HG03432 (cell line): ENCODE results near the gene GTF3C4.

Source experiments
- ATAC-seq: cut with Tn5 transposase; IDR thresholded peaks from one replicate; pipeline ENCODE4 v1.9.1; 2021; ENCODE audit warnings: mild to moderate bottlenecking, moderate library complexity; ENCODE audit not compliant: unreplicated experiment

GTF3C4 gene

DNA sequence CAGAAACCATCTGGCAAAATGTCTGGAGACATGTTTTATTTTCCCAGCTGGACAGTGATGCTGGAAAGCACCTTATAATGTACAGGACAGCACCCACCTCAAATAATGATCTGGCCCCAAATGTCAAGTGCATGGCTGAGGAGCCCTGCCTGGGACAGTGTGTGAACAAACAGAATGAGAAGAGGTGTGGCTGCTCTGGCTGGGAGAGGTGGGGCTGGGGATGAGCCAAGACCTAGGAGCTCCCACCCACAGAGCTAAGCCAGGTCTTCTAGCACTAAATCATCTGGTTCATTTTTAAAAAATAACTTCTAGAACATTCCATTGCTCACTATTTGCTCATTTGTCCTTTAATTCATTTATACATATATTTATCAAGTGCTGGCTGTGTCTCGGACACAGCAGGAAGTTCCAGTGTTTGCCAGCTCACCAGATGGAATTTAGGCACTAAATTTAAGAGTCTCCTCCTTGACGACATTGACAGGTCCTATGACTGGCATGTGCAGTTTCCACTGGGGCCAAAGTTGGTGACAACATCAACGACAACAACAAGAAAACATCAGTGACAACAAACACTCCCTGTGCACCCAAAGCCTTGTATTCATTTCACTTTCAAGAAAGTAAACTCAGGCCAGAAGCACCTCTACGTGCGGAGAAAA lies 59.1 kb downstream of the GTF3C4 start:
- ATAC-seq: no peak

DNA sequence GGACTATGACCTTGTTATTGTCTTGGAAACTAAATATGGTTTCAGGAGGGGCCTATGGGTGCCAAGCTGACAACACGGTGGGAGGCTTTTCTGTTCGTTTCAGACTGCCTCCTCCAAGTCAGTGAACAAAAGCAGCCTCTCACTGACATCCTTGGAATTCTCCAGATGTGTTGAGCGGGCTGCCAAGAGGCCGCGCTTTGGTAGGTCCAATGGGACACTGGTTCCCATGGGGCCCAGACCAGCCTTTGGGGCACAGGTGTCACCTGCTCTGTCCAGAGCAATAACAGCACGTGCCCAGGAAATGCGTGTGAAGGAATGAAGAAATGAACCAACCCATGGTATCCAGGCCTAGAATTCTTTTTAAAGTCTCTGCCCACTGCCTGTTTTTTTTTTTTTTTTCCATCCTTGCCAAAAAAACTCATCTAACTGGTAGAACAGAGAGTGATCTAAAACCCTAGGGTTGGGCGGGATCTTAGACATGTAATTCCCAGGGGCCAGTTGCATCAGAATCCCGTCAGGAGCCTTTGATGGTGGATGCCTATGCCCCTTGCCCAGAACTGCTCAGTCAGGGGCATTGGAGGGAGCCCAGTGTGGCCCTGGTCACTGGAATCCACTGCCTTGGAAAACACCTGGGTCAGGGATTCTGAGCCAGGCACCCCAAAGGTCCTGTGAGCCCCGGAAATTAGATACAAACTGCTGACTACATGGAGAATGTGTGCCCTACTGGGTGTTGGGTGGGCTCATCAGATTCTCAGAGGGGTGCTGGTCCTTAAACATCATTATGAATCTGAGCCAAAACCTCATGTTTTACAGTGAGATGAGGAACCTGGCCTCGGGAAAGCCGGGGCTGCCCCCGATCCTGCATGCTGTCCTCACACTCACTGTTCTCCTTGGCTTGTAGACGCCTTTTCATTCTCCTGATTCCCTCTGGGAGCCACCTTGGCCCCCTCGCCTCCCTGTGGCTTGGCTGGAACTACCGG lies 60.1 kb downstream of the GTF3C4 start:
- no peak for ATAC-seq

DNA sequence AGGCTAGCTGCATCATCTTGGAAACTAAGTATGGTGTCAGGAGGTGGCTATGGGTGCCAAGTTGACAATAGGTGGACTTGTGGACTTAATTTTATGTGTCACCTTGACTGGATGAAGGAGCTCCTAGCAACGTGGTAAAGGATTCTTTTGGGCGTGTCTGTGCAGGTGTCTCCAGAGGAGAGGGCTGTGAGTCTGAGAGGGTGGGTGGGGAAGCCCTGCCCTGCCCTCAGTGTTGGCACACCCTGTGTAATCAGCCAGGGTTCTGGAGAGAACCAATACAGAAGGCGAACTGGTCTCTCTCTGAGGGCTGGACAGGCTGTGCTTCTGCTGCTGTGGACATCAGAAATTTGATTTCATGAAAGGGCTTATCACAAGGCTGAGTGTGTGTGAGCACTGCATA lies 61.0 kb downstream of the GTF3C4 start:
- no peak for ATAC-seq

DNA sequence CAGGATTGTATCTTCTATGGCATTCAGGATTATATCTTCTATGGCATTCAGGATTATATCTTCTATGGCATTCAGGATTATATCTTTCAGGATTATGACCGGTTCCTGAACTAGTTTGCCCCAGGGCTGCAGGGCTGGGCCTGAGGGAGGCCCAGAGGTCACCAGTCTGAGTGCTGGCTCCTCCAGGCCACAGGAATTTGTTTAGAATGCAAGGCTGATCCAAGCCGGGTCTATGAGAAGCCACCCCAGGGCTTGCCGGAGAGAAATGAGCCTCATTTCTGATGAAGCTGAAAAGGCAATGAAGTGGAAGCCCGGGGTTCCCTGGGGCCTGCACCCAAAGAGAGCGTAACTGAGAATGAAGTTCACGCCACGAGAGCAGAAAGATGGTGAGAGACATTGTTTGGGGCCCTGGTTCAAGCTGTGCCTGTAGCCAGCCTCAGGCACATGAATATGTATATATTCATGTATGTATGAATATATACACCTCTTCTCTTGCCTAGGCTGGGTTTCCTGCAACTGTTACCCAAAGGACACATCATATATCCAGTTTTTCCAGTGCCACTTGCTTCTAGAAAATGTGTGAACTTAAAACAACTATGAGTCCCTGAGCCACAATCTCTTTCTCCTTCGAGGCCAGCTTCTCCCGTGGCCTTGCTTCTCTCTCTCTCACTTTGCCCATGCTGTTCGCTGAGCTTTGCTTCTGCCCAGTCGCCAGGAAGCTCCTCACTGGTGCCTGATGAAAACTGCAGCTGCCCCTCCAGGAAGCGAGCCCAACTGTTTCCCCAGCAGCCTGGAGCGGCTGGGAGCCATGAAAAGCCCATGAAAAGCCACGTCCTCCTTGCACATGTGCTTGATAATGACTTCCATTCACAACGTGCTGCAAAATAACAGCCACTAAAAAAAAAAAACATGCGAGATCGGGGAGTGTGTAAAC lies 62.3 kb downstream of the GTF3C4 start:
- ATAC-seq: no peak

DNA sequence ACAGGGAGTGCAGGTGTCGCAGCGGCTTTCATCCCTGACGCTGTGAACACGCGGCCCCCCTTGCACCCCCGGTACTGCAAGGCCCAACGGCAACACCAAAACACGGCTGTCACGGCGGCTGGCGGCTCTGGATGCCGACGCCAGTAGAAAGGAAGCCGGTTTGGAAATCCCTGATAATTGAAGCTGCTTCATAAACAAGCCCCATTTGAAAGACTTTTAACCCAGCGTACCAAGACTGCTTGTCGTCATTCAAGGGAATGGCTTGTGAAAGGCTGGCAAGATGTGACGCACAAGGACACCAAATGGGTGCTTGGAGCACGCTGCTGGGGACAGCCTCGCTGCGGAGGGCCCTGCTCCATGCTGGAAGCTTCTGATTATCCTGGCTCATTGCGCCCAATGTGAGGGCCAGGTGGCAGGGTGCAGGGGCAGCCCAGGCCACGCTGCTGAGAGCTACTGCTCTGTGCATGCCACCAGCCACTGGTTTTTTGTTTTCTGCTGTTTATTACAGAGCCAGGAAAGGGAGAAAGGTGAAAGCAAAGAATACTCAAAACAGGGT lies 63.1 kb downstream of the GTF3C4 start:
- no peak for ATAC-seq

DNA sequence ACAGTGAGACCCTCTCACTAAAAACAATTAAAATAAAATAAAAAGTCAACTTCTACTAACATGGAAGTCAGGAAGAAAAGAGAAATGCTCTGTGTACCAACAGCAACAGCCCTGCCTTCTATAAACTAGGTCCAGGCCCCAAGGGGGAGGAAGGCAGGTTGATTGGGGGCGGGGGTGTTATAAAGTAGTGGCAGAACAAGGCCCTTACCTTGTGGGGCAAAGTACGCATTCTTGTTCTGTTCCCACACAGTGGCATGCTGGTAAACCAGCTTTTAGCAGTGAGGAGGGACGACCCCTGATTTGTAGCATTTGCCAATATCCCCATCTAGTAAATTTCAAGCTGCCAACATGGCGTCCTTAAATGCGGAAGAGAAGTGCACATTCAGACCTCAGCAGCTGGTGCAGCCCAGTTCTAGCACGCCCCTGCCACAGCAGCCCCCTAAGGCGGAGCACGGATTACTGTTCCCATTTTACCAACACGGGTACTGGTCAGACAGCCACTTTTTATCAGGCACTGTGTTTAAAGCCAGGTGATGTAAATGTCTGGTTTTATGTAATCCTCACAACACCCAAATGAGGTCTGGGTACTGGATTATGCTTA lies 69.5 kb downstream of the GTF3C4 start:
- no peak for ATAC-seq

DNA sequence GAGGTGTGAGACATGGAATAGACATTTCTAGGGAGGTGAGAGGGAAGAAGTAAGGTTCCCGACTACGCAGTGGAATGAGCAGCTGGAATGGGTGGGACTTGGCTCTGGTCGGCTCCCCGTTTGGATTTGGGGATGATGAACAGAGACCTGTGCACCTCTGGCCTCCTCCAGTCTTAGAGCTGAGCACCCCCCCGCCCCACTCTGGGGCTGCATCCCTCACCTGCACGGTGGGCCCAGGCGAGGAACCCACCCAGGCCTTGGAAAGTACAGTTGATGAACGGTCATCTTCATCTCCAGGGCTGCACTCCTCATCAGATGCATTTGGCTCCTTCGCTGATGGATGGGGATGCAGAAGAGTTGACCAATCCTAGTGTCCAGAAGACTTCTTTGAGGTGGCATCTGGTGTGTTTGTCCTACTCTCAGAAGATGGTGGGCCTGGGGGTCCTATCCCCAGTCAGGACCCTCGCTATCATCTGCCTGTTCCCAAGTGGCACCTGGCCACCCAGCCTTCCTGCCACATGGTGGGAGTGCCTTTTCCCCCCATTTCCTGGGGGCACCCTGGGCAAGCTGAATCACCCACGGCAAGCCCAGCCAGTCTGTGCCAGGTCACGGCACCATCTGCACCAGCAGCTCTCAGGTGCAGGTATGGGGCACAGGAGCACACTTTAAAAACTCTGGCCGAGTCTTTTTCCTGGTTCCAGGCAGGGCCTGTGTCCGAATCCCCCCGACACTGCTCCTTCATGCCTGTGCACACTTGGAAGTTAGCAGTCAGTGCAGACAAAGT lies 70.5 kb downstream of the GTF3C4 start:
- no peak for ATAC-seq

DNA sequence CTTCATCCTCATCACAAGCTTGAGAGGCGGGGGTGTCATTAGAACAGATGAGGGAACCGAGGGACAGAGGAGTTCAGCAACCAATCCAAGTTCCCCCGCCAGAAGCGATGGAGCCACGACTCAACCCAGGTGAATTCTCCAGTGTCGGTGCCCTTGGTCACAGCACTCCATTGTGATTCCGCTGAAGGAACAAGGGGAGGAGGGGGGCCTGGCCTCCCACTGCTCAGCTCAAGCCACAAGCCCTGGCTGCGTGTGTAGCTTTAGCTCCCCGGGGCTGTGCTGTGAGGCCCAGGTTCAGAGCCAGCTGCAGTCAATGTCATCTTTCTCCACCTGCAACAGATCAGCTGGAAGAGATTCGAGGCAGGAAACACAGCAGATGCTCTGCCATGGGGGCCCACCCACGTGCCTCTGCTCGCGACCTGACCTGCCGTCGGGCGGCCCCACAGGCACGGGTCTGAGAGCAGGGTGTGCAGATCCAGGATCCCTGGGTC lies 72.6 kb downstream of the GTF3C4 start:
- ATAC-seq: no peak

DNA sequence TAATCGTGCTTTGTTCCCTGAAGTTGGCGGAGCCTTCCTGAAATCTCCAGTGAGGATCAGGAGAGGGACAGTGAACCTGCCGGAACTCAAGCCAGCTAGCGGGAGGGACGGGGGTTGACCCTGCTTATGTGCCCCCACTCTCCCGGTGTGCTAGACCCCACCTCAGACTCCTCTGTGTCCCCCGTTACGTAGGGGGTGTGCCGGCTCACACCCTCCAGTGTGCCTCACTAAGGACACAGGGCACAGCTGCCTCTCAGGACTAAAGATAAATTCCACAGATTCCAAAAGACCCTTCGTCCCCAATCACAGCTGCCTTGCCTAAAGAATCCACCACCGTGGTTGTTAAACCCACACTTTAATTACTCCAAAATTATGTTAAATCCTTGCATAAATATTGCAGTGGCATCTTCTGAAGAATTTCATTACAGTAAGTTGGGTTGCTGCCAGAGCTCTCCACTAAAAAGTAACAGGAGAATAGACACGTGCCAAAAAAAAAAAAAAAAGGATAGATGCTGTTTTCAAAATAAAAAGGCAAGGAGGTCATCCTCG lies 73.7 kb downstream of the GTF3C4 start:
- ATAC-seq: no peak
